Neural cell (in vitro differentiated cells): ENCODE measurements around the gene COL5A1. TPM values are rescaled to one million over a fixed set of nuclear protein-coding genes. Genes with fewer than 3 reads are reported as not detected.
"Not testable (repeated sequence)": the region's sequence is repeated elsewhere in the genome, so short reads cannot be mapped to it uniquely, and the experiment has no call there.

ENCODE experiments used
- H2AFZ ChIP-seq: fragments of 200-600, 300-800 bp; sonication (generic), shearing (Covaris generic); 2 replicates; pipeline ENCODE4 v1.6.0; 2014; ENCODE audit warnings: low read depth, mild to moderate bottlenecking, antibody characterized with exemption, low read length, moderate library complexity
- H3F3A ChIP-seq: fragments of 200-600 bp; shearing (Covaris generic); 2 replicates; pipeline ENCODE4 v1.6.1; 2016; ENCODE audit warnings: mild to moderate bottlenecking, moderate library complexity, mixed read lengths, antibody characterized with exemption, low read length; ENCODE audit not compliant: insufficient read depth, poor library complexity, severe bottlenecking
- H3K27ac ChIP-seq: fragments of 200-600, 300-800 bp; sonication (generic), shearing (Covaris generic); 2 replicates; pipeline ENCODE4 v1.5.1; 2014; ENCODE audit warnings: mild to moderate bottlenecking, low read length, moderate library complexity
- H3K27me3 ChIP-seq: fragments of 300-800, 200-600 bp; sonication (generic), shearing (Covaris generic); 2 replicates; pipeline ENCODE4 v1.6.0; 2014; ENCODE audit warnings: mild to moderate bottlenecking, low read depth, low read length, moderate library complexity; ENCODE audit not compliant: insufficient read depth
- H3K36me3 ChIP-seq: fragments of 300-800, 200-600 bp; sonication (generic), shearing (Covaris generic); 2 replicates; pipeline ENCODE4 v1.5.1; 2014; ENCODE audit warnings: mild to moderate bottlenecking, antibody characterized with exemption, low read length, moderate library complexity; ENCODE audit not compliant: insufficient read depth
- H3K4me2 ChIP-seq: fragments of 300-800, 200-600 bp; sonication (generic), shearing (Covaris generic); 2 replicates; pipeline ENCODE4 v1.6.0; 2014; ENCODE audit warnings: mild to moderate bottlenecking, low read length
- H3K4me3 ChIP-seq: fragments of 300-800, 200-600 bp; sonication (generic), shearing (Covaris generic); 2 replicates; pipeline ENCODE4 v1.5.1; 2014; ENCODE audit warnings: mild to moderate bottlenecking, low read length, moderate library complexity
- H3K79me2 ChIP-seq: fragments of 200-600 bp; shearing (Covaris generic); replicated peaks from 2 replicates; pipeline ENCODE4 v1.6.0; 2014; ENCODE audit warnings: mild to moderate bottlenecking, low read length, moderate library complexity; ENCODE audit not compliant: insufficient read depth
- H3K9ac ChIP-seq: fragments of 300-800, 200-600 bp; sonication (generic), shearing (Covaris generic); 2 replicates; pipeline ENCODE4 v1.6.1; 2016; ENCODE audit warnings: mild to moderate bottlenecking, low read length, mixed read lengths
- H3K9me2 ChIP-seq: fragments of 200-600 bp; shearing (Covaris generic); 2 replicates; pipeline ENCODE4 v1.6.1; 2016; ENCODE audit warnings: mild to moderate bottlenecking, low read length, mixed read lengths; ENCODE audit not compliant: insufficient read depth
- H3K9me3 ChIP-seq: fragments of 200-600, 300-800 bp; sonication (generic), shearing (Covaris generic); 2 replicates; pipeline ENCODE4 v1.6.1; 2016; ENCODE audit warnings: mild to moderate bottlenecking, mixed run types, low read length, moderate library complexity, mixed read lengths
- H4K20me1 ChIP-seq: fragments of 200-600 bp; shearing (Covaris generic); 2 replicates; pipeline ENCODE4 v1.6.1; 2016; ENCODE audit warnings: mild to moderate bottlenecking, mixed run types; ENCODE audit not compliant: insufficient read depth
- EP300 ChIP-seq: fragments of 450-650 bp; conservative IDR thresholded peaks from 2 replicates; pipeline ENCODE4 v1.6.1; 2014; ENCODE audit warnings: antibody characterized with exemption, mild to moderate bottlenecking, moderate library complexity; ENCODE audit not compliant: poor library complexity, severe bottlenecking
- EZH2 ChIP-seq: fragments of 200-600, 300-800 bp; shearing (Covaris generic), sonication (generic); IDR thresholded peaks from 2 replicates; pipeline ENCODE4 v1.6.1; 2014; ENCODE audit warnings: antibody characterized with exemption, low read length, borderline replicate concordance, mild to moderate bottlenecking; ENCODE audit not compliant: insufficient read depth, poor library complexity, severe bottlenecking
- MXI1 ChIP-seq: fragments of 450-650 bp; conservative IDR thresholded peaks from 2 replicates; pipeline ENCODE4 v1.6.1; 2014; ENCODE audit warnings: antibody characterized with exemption, mild to moderate bottlenecking; ENCODE audit not compliant: poor library complexity, severe bottlenecking
- POLR2AphosphoS5 ChIP-seq: IDR thresholded peaks from 2 replicates; pipeline ENCODE4 v1.6.1; 2012
- RAD21 ChIP-seq: fragments of 450-650 bp; conservative IDR thresholded peaks from 2 replicates; pipeline ENCODE4 v1.6.1; 2014; ENCODE audit warnings: antibody characterized with exemption, mild to moderate bottlenecking, moderate library complexity
- SMC3 ChIP-seq: fragments of 450-650 bp; conservative IDR thresholded peaks from 2 replicates; pipeline ENCODE4 v1.6.1; 2014; ENCODE audit warnings: antibody characterized with exemption, mild to moderate bottlenecking, moderate library complexity; ENCODE audit not compliant: poor library complexity
- TAF1 ChIP-seq: IDR thresholded peaks from 2 replicates; pipeline ENCODE4 v1.6.1; 2012; ENCODE audit warnings: low read depth
- polyA plus RNA-seq: library from polyadenylated mRNA; depleted of rRNA; stranded (reverse); fragments of >200 nt; gene quantifications from 2 replicates; pipeline ENCODE4 v1.2.3, GENCODE V29; 2014
- TF ChIP-seq, protein P1 (sequence below): IDR thresholded peaks from 2 replicates; pipeline ENCODE4 v1.6.1; 2012; ENCODE audit warnings: borderline replicate concordance
- TF ChIP-seq, protein P2 (sequence below): fragments of 450-650 bp; IDR thresholded peaks from 2 replicates; pipeline ENCODE4 v1.5.1; 2014; ENCODE audit warnings: antibody characterized with exemption, mild to moderate bottlenecking, moderate library complexity; ENCODE audit not compliant: poor library complexity, severe bottlenecking

COL5A1 gene
- polyA plus RNA-seq, 1 donor from 2014 or later, result not detected

DNA sequence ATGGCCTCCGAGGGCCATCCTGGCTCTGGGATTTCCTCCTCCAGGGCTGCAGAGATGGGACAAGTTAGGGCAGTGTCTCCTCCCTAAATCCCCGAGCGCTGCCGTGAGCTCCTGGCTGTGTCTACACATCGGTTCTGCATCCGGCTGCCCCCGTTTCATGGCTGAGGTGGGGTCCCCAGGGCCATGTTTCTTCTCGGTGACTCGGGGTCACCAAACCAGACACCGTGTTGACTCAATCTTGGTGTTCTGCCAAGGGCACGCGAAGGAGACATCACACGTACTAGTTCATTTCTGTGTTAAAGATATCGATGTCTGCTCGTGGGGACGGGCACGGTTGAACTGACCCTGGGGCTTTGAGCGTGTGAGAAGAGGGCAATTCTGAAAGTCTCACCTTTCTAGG, 60.7 kb downstream of the COL5A1 start:
- Histone ChIP-seq H2AFZ (no peak overlapping the region), H3K9me3 (no peaks in the 10 kb centered on the region), H3K79me2 (no peaks in the 10 kb centered on the region), H3K27me3 (no peaks in the 10 kb centered on the region), H3K4me2 (no peak overlapping the region), H3K36me3 (no peaks in the 10 kb centered on the region), H3K27ac (no peak overlapping the region), H3K9ac (no peak overlapping the region), H4K20me1 (no peaks in the 10 kb centered on the region), H3K4me3 (no peak overlapping the region), H3K9me2 (no peaks in the 10 kb centered on the region), H3F3A (no peaks in the 10 kb centered on the region)
- no peak for TF ChIP-seq RAD21
- no peak for TF ChIP-seq POLR2AphosphoS5
- no peak for TF ChIP-seq EZH2
- no peak for TF ChIP-seq MXI1
- TF ChIP-seq EP300, result no peak
- TF ChIP-seq, protein P1, sequence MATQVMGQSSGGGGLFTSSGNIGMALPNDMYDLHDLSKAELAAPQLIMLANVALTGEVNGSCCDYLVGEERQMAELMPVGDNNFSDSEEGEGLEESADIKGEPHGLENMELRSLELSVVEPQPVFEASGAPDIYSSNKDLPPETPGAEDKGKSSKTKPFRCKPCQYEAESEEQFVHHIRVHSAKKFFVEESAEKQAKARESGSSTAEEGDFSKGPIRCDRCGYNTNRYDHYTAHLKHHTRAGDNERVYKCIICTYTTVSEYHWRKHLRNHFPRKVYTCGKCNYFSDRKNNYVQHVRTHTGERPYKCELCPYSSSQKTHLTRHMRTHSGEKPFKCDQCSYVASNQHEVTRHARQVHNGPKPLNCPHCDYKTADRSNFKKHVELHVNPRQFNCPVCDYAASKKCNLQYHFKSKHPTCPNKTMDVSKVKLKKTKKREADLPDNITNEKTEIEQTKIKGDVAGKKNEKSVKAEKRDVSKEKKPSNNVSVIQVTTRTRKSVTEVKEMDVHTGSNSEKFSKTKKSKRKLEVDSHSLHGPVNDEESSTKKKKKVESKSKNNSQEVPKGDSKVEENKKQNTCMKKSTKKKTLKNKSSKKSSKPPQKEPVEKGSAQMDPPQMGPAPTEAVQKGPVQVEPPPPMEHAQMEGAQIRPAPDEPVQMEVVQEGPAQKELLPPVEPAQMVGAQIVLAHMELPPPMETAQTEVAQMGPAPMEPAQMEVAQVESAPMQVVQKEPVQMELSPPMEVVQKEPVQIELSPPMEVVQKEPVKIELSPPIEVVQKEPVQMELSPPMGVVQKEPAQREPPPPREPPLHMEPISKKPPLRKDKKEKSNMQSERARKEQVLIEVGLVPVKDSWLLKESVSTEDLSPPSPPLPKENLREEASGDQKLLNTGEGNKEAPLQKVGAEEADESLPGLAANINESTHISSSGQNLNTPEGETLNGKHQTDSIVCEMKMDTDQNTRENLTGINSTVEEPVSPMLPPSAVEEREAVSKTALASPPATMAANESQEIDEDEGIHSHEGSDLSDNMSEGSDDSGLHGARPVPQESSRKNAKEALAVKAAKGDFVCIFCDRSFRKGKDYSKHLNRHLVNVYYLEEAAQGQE, result no peak
- no peak for TF ChIP-seq TAF1
- TF ChIP-seq, protein P2, sequence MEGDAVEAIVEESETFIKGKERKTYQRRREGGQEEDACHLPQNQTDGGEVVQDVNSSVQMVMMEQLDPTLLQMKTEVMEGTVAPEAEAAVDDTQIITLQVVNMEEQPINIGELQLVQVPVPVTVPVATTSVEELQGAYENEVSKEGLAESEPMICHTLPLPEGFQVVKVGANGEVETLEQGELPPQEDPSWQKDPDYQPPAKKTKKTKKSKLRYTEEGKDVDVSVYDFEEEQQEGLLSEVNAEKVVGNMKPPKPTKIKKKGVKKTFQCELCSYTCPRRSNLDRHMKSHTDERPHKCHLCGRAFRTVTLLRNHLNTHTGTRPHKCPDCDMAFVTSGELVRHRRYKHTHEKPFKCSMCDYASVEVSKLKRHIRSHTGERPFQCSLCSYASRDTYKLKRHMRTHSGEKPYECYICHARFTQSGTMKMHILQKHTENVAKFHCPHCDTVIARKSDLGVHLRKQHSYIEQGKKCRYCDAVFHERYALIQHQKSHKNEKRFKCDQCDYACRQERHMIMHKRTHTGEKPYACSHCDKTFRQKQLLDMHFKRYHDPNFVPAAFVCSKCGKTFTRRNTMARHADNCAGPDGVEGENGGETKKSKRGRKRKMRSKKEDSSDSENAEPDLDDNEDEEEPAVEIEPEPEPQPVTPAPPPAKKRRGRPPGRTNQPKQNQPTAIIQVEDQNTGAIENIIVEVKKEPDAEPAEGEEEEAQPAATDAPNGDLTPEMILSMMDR, result no peak
- TF ChIP-seq SMC3, result no peak

DNA sequence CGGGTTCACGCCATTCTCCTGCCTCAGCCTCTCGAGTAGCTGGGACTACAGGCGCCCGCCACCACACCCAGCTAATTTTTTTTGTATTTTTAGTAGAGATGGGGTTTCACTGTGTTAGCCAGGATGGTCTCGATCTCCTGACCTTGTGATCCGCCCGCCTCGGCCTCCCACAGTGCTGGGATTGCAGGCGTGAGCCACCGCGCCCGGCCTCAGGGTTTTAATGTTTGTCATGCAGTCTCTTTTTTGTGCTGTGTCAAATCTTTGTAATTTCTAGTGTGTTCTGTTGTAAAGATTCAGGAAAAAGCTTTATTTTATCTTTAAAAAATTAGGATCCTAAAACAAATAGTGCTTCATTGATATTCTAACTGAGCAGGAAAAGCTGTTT, 62.1 kb downstream of the COL5A1 start:
- H3K9me3 ChIP-seq, H3K4me3 ChIP-seq, H3K9ac ChIP-seq, H3K27me3 ChIP-seq, H3K4me2 ChIP-seq, H3F3A ChIP-seq, H4K20me1 ChIP-seq, H3K36me3 ChIP-seq, H2AFZ ChIP-seq, H3K79me2 ChIP-seq, H3K27ac ChIP-seq, H3K9me2 ChIP-seq: not testable (repeated sequence)

DNA sequence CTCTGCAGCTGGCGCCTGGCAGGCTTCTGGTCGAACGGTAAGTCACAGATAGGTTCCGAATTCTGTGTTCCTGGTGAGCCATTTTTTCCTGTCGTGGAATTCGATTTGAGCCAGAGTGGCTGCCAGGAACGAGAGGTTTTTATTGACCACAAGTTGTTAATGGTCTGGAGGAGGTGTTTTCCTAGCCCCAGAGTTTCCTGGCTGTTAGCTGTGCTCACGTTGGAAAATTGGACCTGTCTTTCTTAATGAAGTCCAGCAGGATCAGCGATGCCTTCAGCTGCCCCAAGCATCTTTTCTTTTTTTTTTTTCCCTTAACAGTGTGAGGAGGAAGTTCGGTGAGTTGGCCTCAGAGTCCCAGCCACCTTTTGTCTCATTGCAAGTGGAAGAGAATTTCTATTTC, 62.9 kb downstream of the COL5A1 start:
- no peaks in the 10 kb centered on the region for H3K27me3 ChIP-seq
- no peak overlapping the region for H3K9ac ChIP-seq
- H3K4me3 ChIP-seq, result no peak overlapping the region
- H3K4me2 ChIP-seq, result no peak overlapping the region
- no peaks in the 10 kb centered on the region for H4K20me1 ChIP-seq
- TF ChIP-seq MXI1 (no peak), SMC3 (no peak), EZH2 (no peak)
- no peak overlapping the region for H2AFZ ChIP-seq
- no peaks in the 10 kb centered on the region for H3K36me3 ChIP-seq
- no peaks in the 10 kb centered on the region for H3K9me2 ChIP-seq
- no peaks in the 10 kb centered on the region for H3F3A ChIP-seq
- H3K27ac ChIP-seq, result no peak overlapping the region
- H3K9me3 ChIP-seq, result no peaks in the 10 kb centered on the region
- H3K79me2 ChIP-seq, result no peaks in the 10 kb centered on the region
